Effector memory CD8-positive, alpha-beta T cell (primary cell): ENCODE results near the gene BARX2.

Experiments used
- ATAC-seq: fragments of 150-1000 bp; cut with Tn5 transposase; replicated peaks from 2 replicates; pipeline ENCODE4 v1.10.0; 2021; ENCODE audit warnings: mild to moderate bottlenecking, moderate library complexity
- DNase-seq, 3 experiments: peaks; one replicate each; pipeline ENCODE4 v3.0.0; 2021
- H3K27ac Mint-ChIP-seq, 2 donors: one replicate each; pipeline ENCODE4 v1.8.0; 2022; ENCODE audit warnings: mild to moderate bottlenecking in 2 of 2, mixed read lengths in 2 of 2, moderate library complexity in 2 of 2
- H3K27me3 Mint-ChIP-seq, 2 donors: one replicate each; pipeline ENCODE4 v1.8.0; 2022; ENCODE audit warnings: mixed read lengths in 2 of 2
- H3K36me3 Mint-ChIP-seq: one replicate; pipeline ENCODE4 v1.8.0; 2022; ENCODE audit warnings: mild to moderate bottlenecking, moderate library complexity, mixed read lengths; ENCODE audit not compliant: insufficient read depth
- H3K4me1 Mint-ChIP-seq, 2 donors: one replicate each; pipeline ENCODE4 v1.8.0; 2022; ENCODE audit warnings: low read depth in 2 of 2, mixed read lengths in 2 of 2
- H3K4me3 Mint-ChIP-seq, 2 donors: one replicate each; pipeline ENCODE4 v1.8.0; 2022; ENCODE audit warnings: mild to moderate bottlenecking in 2 of 2, mixed read lengths in 2 of 2, moderate library complexity in 2 of 2
- H3K9me3 Mint-ChIP-seq, 2 donors: one replicate each; pipeline ENCODE4 v1.8.0; 2022; ENCODE audit warnings: mixed read lengths in 2 of 2

The BARX2 gene

GRCh38 chr11:129423426-129423825, 47.8 kb downstream of the BARX2 start:
- Mint-ChIP-seq H3K27ac (no peak overlapping the region), H3K27me3 (peaks cover 10% of the 10 kb centered on the region in 2 donors), H3K4me1 (no peaks in the 10 kb centered on the region), H3K4me3 (no peak overlapping the region), H3K9me3 (peaks cover 0 to 2% of the 10 kb centered on the region in 2 donors), H3K36me3 (no peaks in the 10 kb centered on the region)
- no peak for ATAC-seq
- DNase-seq, result no peak

GRCh38 chr11:129425214-129425613, 49.6 kb downstream of the BARX2 start:
- no peaks in the 10 kb centered on the region for H3K36me3 Mint-ChIP-seq
- H3K27ac Mint-ChIP-seq, result no peak overlapping the region
- ATAC-seq (no peak), DNase-seq (no peak)
- H3K4me3 Mint-ChIP-seq, result no peak overlapping the region
- H3K9me3 Mint-ChIP-seq, result peaks cover 0 to 2% of the 10 kb centered on the region in 2 donors
- H3K27me3 Mint-ChIP-seq, result peaks cover 10% of the 10 kb centered on the region in 2 donors
- H3K4me1 Mint-ChIP-seq, result no peaks in the 10 kb centered on the region

- H3K27ac Mint-ChIP-seq, result no peak overlapping the region
- no peaks in the 10 kb centered on the region for H3K4me1 Mint-ChIP-seq
- H3K27me3 Mint-ChIP-seq, result peaks cover 10% of the 10 kb centered on the region in 2 donors
- no peak overlapping the region for H3K4me3 Mint-ChIP-seq
- no peaks in the 10 kb centered on the region for H3K36me3 Mint-ChIP-seq
- ATAC-seq (no peak), DNase-seq (no peak)
- H3K9me3 Mint-ChIP-seq, result peaks cover 0 to 2% of the 10 kb centered on the region in 2 donors
Measured at GRCh38 chr11:129426038-129426437, 50.4 kb downstream of the BARX2 start.

- Mint-ChIP-seq H3K4me1 (no peaks in the 10 kb centered on the region), H3K27me3 (peaks cover 10% of the 10 kb centered on the region in 2 donors), H3K4me3 (no peak overlapping the region), H3K27ac (no peak overlapping the region), H3K9me3 (peaks cover 0 to 2% of the 10 kb centered on the region in 2 donors), H3K36me3 (no peaks in the 10 kb centered on the region)
- DNase-seq (no peak), ATAC-seq (no peak)
Measured at GRCh38 chr11:129426776-129427175, 51.1 kb downstream of the BARX2 start.

GRCh38 chr11:129427376-129427775, 51.7 kb downstream of the BARX2 start:
- DNase-seq (no peak), ATAC-seq (no peak)
- H3K27me3 Mint-ChIP-seq, result peaks cover 10% of the 10 kb centered on the region in 2 donors
- H3K4me3 Mint-ChIP-seq, result no peak overlapping the region
- no peaks in the 10 kb centered on the region for H3K36me3 Mint-ChIP-seq
- no peaks in the 10 kb centered on the region for H3K4me1 Mint-ChIP-seq
- H3K9me3 Mint-ChIP-seq, result peaks cover 0 to 2% of the 10 kb centered on the region in 2 donors
- H3K27ac Mint-ChIP-seq, result no peak overlapping the region

GRCh38 chr11:129427816-129428406, 52.3 kb downstream of the BARX2 start:
- Mint-ChIP-seq H3K27ac (no peak overlapping the region), H3K36me3 (no peaks in the 10 kb centered on the region), H3K4me3 (no peak overlapping the region), H3K27me3 (peaks cover 10 to 13% of the 10 kb centered on the region in 2 donors), H3K4me1 (no peaks in the 10 kb centered on the region), H3K9me3 (peaks cover 0 to 2% of the 10 kb centered on the region in 2 donors)
- DNase-seq, result no peak
- ATAC-seq, result no peak

GRCh38 chr11:129428557-129428956, 52.9 kb downstream of the BARX2 start:
- Mint-ChIP-seq H3K4me1 (no peaks in the 10 kb centered on the region), H3K4me3 (no peak overlapping the region), H3K36me3 (peaks cover under 1% of the 10 kb centered on the region), H3K27me3 (peaks cover 14 to 19% of the 10 kb centered on the region in 2 donors), H3K27ac (no peak overlapping the region), H3K9me3 (peaks cover 0 to 2% of the 10 kb centered on the region in 2 donors)
- ATAC-seq (no peak), DNase-seq (no peak)

GRCh38 chr11:129434641-129435498, 59.2 kb downstream of the BARX2 start:
- ATAC-seq, result no peak
- Mint-ChIP-seq H3K9me3 (peaks cover 0 to 2% of the 10 kb centered on the region in 2 donors), H3K27ac (no peak overlapping the region), H3K36me3 (peaks cover 3% of the 10 kb centered on the region), H3K4me3 (no peak overlapping the region), H3K4me1 (no peaks in the 10 kb centered on the region), H3K27me3 (peaks cover 7 to 29% of the 10 kb centered on the region in 2 donors)
- no peak for DNase-seq

- Mint-ChIP-seq H3K4me1 (no peaks in the 10 kb centered on the region), H3K36me3 (peaks cover 3% of the 10 kb centered on the region), H3K27me3 (peaks cover 7 to 29% of the 10 kb centered on the region in 2 donors), H3K4me3 (no peak overlapping the region), H3K9me3 (peaks cover 0 to 2% of the 10 kb centered on the region in 2 donors), H3K27ac (no peak overlapping the region)
- DNase-seq (no peak), ATAC-seq (no peak)
Measured at GRCh38 chr11:129435499-129436245, 60.0 kb downstream of the BARX2 start.

- no peaks in the 10 kb centered on the region for H3K4me1 Mint-ChIP-seq
- H3K36me3 Mint-ChIP-seq, result peaks cover 3% of the 10 kb centered on the region
- H3K9me3 Mint-ChIP-seq, result peaks cover 0 to 2% of the 10 kb centered on the region in 2 donors
- H3K27ac Mint-ChIP-seq, result no peak overlapping the region
- no peak overlapping the region for H3K4me3 Mint-ChIP-seq
- DNase-seq, result no peak
- peaks cover 7 to 29% of the 10 kb centered on the region in 2 donors for H3K27me3 Mint-ChIP-seq
- ATAC-seq, result no peak
Measured at GRCh38 chr11:129436573-129436972, 60.9 kb downstream of the BARX2 start.

GRCh38 chr11:129440028-129440713, 64.5 kb downstream of the BARX2 start:
- Mint-ChIP-seq H3K4me1 (no peaks in the 10 kb centered on the region), H3K27ac (no peak overlapping the region)

GRCh38 chr11:129442171-129442570, 66.5 kb downstream of the BARX2 start:
- Mint-ChIP-seq H3K9me3 (no peaks in the 10 kb centered on the region), H3K4me1 (no peaks in the 10 kb centered on the region), H3K27me3 (peaks cover 0 to 5% of the 10 kb centered on the region in 2 donors), H3K4me3 (no peak overlapping the region), H3K27ac (no peak overlapping the region), H3K36me3 (no peaks in the 10 kb centered on the region)
- no peak for DNase-seq
- ATAC-seq, result no peak

More at GRCh38 chr11:129440028-129440713, 64.5 kb downstream of the BARX2 start:
- Mint-ChIP-seq H3K4me3 (no peak overlapping the region), H3K9me3 (peaks cover 0 to 2% of the 10 kb centered on the region in 2 donors), H3K36me3 (no peaks in the 10 kb centered on the region), H3K27me3 (peaks cover 0 to 15% of the 10 kb centered on the region in 2 donors)
- DNase-seq, result no peak
- no peak for ATAC-seq

GRCh38 chr11:129443276-129443675, 67.6 kb downstream of the BARX2 start:
- DNase-seq (no peak), ATAC-seq (no peak)
- H3K4me3 Mint-ChIP-seq, result no peak overlapping the region
- H3K9me3 Mint-ChIP-seq, result no peaks in the 10 kb centered on the region
- no peaks in the 10 kb centered on the region for H3K36me3 Mint-ChIP-seq
- peaks cover 0 to 7% of the 10 kb centered on the region in 2 donors for H3K27me3 Mint-ChIP-seq
- H3K4me1 Mint-ChIP-seq, result no peaks in the 10 kb centered on the region
- H3K27ac Mint-ChIP-seq, result no peak overlapping the region
